ENCODE data around the gene TXNIP. TPM values are rescaled to one million over a fixed set of nuclear protein-coding genes. Genes with fewer than 3 reads are reported as not detected.
A peak's percentile ranks its signal among the peaks of the same experiment; 100 is the strongest.

Gene TXNIP
- polyA plus RNA-seq, 1 of the 3 experiments (the other 2 are of a cell fraction), result 44.6 TPM

- peak; percentile 65 for TF ChIP-seq GABPA (IDR thresholded peaks at IDR 0.05; ENCODE audit: low read depth)
- no peak for TF ChIP-seq CTCF (IDR thresholded peaks at IDR 0.05)
- peak; percentile 88 for TF ChIP-seq POLR2AphosphoS5 (IDR thresholded peaks at IDR 0.05; ENCODE audit: low read depth, low read length)
- no peak for TF ChIP-seq RXRA (IDR thresholded peaks at IDR 0.05; ENCODE audit: borderline replicate concordance, low read depth)
- TF ChIP-seq TEAD4 (IDR thresholded peaks at IDR 0.05; ENCODE audit: borderline replicate concordance, insufficient read depth), result no peak
These were observed 31.9 kb downstream of the TXNIP start, which contains the start of the genes ANKRD34A and POLR3GL (continued) for GRCh38 chr1:145964328-145965118.

- peak overlapping the region; percentile 77 to 78; a peak in 3 of 4 replicates for H3K4me3 ChIP-seq (ENCODE audit: low read depth in 2 of 2, low read length in 1 of 2)
- H2AFZ ChIP-seq (ENCODE audit: low read depth), result peak overlapping the region; percentile 92; the same call in 1 of the 2 replicates
- CTCF ChIA-PET, result interaction anchor here (1.0 to 3.3 kb wide), 11 partner anchors 14 to 118 kb away, joined by 3 to 16 read pairs (median 5); partner anchors contain the start of genes NUDT17 and RBM8A
- 47% methylated on average over 5 of the region's 5 CpGs for WGBS (ENCODE audit: low lambda C conversion rate)
- H3K27me3 ChIP-seq (ENCODE audit: insufficient read depth), result no peaks in the 10 kb centered on the region
- DNase-seq, result no peak
- peaks cover 0 to 7% of the 10 kb centered on the region in 2 experiments for H3K36me3 ChIP-seq (replicated peaks in 1 of 2; ENCODE audit: control insufficient read depth in 1 of 2, insufficient read depth in 2 of 2, low read length in 1 of 2)
- peaks cover 30% of the 10 kb centered on the region for H3F3A ChIP-seq (replicated peaks; ENCODE audit: insufficient read depth)
- H3K4me1 ChIP-seq (ENCODE audit: control insufficient read depth in 1 of 2, insufficient read depth in 2 of 2, low read depth in 1 of 2, low read length in 1 of 2), result peaks cover 23 to 41% of the 10 kb centered on the region in 2 experiments
- H3K4me2 ChIP-seq, result peak overlapping the region; percentile 95
- H3K79me2 ChIP-seq (ENCODE audit: insufficient read depth), result 0 out of 2 replicates have a peak, but pooled peaks cover 4% of the 10 kb centered on the region
- H4K20me1 ChIP-seq (ENCODE audit: insufficient read depth), result no peaks in the 10 kb centered on the region
- POLR2A ChIA-PET, result interaction anchor here (1.4 to 3.8 kb wide), 3 partner anchors 16 to 45 kb away, joined by 8 to 31 read pairs (median 10); partner anchors contain the start of genes PEX11B and RBM8A
- H3K9ac ChIP-seq, result peak overlapping the region; percentile 56
- TF ChIP-seq GATA2 (CRISPR knock-in tag; IDR thresholded peaks at IDR 0.05) (no peak), POLR2AphosphoS5 (IDR thresholded peaks at IDR 0.05; ENCODE audit: low read depth, low read length) (no peak; the same call in 1 of the 2 replicates), EP300 (IDR thresholded peaks at IDR 0.05; ENCODE audit: borderline replicate concordance in 1 of 2, low read depth in 1 of 2, low read length in 1 of 2) (no peak), GABPA (IDR thresholded peaks at IDR 0.05; ENCODE audit: low read depth) (no peak), RAD21 (IDR thresholded peaks at IDR 0.05; ENCODE audit: low read length) (no peak), ZBTB33 (IDR thresholded peaks at IDR 0.05; ENCODE audit: borderline replicate concordance, low read depth) (no peak), TCF12 (IDR thresholded peaks at IDR 0.05) (peak; percentile 45; the same call in 1 of the 2 replicates), RFX5 (IDR thresholded peaks at IDR 0.05; ENCODE audit: low read length) (no peak), MAX (IDR thresholded peaks at IDR 0.05; ENCODE audit: low read depth) (no peak; the same call in 1 of the 2 replicates), JUND (IDR thresholded peaks at IDR 0.05) (peak; percentile 40; the same call in 1 of the 2 replicates), NRF1 (IDR thresholded peaks at IDR 0.05; ENCODE audit: low read depth, low read length) (no peak), RCOR1 (IDR thresholded peaks at IDR 0.05; ENCODE audit: low read length) (no peak), YY1 (IDR thresholded peaks at IDR 0.05; ENCODE audit: low read depth) (no peak), CTCF (IDR thresholded peaks at IDR 0.05) (no peak), SIN3A (IDR thresholded peaks at IDR 0.05; ENCODE audit: borderline replicate concordance, low read depth, low read length) (no peak), CHD2 (IDR thresholded peaks at IDR 0.05; ENCODE audit: low read length, partially characterized antibody) (no peak), RXRA (IDR thresholded peaks at IDR 0.05; ENCODE audit: borderline replicate concordance, low read depth) (no peak), PBX3 (IDR thresholded peaks at IDR 0.05) (0 out of 2 replicates have a peak, but pooled peaks have one; percentile 5), FOSL2 (IDR thresholded peaks at IDR 0.05; ENCODE audit: borderline replicate concordance, low read depth) (peak; percentile 29; the same call in 1 of the 2 replicates)
- peak overlapping the region; percentile 83 to 98 for H3K27ac ChIP-seq (ENCODE audit: low read depth in 2 of 2, low read length in 1 of 2)
- H3K9me2 ChIP-seq, result no peaks in the 10 kb centered on the region
- H3K9me3 ChIP-seq, result no peaks in the 10 kb centered on the region
These were observed 32.9 kb downstream of the TXNIP start for GRCh38 chr1:145963265-145964019.
